ENCODE data around the gene KRT84. TPM values are rescaled to one million over a fixed set of nuclear protein-coding genes. Genes with fewer than 3 reads are reported as not detected.
A peak's percentile ranks its signal among the peaks of the same experiment; 100 is the strongest.

The KRT84 gene
- total RNA-seq, 2 experiments from 2014 or later = not detected

DNA sequence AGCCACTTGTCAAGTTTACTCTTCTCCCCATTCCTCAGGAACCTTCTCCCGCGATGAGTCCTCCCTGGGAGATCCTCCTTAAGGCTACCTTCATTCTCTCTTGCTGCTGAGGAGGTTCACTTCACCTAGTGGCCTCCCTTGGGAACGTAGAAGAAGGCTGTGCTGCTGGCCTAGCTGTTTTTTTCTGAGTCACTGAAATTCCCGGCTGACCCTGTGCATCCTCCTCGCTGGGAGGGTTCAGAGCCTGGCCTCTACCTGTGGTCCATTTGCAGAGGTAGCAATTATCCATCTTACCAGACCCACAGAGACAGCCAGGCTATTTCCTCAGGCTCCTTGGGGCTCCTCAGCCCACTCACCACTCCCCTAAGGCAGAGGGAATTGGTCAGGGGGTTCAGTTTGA, 16.1 kb upstream of the KRT84 start:
- H3K27me3 Mint-ChIP-seq = no peaks in the 10 kb centered on the region
- no peaks in the 10 kb centered on the region for H3K36me3 Mint-ChIP-seq
- H3K27ac Mint-ChIP-seq = no peak overlapping the region
- no peaks in the 10 kb centered on the region for H3K9me3 Mint-ChIP-seq
- no peak overlapping the region for H3K4me3 Mint-ChIP-seq
- H3K4me1 Mint-ChIP-seq = no peaks in the 10 kb centered on the region
- no peak for DNase-seq

DNA sequence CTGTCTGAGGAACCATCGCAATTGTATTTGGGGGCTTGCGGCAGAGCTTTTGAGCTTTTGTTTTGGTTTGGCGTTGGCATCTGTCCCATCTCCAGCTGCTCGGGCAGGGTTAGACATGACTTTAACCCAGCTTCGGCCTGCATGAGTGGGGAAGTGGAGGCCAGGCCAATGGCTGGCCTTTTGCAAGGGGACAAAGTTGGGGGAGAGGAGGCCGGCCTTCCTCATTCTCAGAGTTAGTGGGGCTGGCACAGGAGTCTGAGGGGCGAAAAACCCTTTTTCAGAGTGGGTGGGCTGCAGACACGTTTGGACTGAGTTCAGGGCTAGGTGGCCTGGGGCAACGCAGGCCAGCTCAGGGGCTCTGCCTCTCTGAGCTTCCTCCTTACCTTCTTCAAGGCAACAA, 15.5 kb upstream of the KRT84 start:
- Mint-ChIP-seq H3K36me3 (no peaks in the 10 kb centered on the region), H3K4me1 (no peaks in the 10 kb centered on the region), H3K27ac (no peak overlapping the region), H3K4me3 (no peak overlapping the region), H3K27me3 (no peaks in the 10 kb centered on the region), H3K9me3 (no peaks in the 10 kb centered on the region)
- no peak for DNase-seq

DNA sequence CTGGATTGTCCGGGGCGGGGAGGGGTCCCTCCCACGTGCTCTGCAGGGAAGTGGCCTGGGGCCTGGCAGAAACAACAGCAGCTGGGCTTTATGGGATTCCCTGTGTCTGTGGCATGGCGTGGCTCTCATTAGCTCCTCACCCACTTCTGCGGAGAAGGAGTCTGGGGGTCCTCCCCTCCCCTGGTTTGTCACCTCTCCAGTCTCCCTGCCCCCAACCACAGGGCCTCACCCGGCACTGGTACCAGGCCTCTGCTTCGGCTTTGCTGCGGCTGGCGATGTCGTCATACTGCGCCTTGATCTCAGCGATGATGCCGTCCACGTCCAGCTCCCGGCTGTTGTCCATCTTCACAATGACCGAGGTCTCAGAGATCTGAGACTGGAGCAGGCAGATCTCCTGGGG, 14.3 kb upstream of the KRT84 start:
- Mint-ChIP-seq H3K27me3 (peaks cover 5% of the 10 kb centered on the region), H3K27ac (no peak overlapping the region), H3K4me3 (no peak overlapping the region), H3K36me3 (no peaks in the 10 kb centered on the region), H3K4me1 (no peaks in the 10 kb centered on the region), H3K9me3 (no peaks in the 10 kb centered on the region)
- DNase-seq = no peak

DNA sequence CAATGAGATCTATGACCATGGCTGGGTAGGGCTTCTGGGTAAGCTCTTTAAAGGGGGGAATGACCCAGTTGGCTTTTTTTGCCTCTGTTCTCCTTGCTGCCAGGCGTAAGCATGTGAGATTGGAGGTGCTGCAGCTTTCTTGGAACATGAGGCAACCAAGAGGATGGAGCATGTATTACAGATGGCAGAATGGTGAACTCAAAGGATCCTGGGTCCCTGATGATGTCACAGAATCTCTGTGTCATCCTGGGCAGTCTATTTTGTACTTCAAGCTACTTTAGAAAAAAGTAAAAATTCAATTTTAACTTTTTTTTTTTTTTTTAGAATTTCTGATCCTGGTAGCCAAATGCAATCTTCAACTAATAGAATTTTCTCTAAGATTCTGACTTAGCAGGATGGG, 12.7 kb upstream of the KRT84 start:
- no peak overlapping the region for H3K27ac Mint-ChIP-seq
- no peaks in the 10 kb centered on the region for H3K4me1 Mint-ChIP-seq
- H3K4me3 Mint-ChIP-seq = no peak overlapping the region
- H3K27me3 Mint-ChIP-seq = peaks cover 5% of the 10 kb centered on the region
- no peaks in the 10 kb centered on the region for H3K36me3 Mint-ChIP-seq
- no peak for DNase-seq
- H3K9me3 Mint-ChIP-seq = no peaks in the 10 kb centered on the region

DNA sequence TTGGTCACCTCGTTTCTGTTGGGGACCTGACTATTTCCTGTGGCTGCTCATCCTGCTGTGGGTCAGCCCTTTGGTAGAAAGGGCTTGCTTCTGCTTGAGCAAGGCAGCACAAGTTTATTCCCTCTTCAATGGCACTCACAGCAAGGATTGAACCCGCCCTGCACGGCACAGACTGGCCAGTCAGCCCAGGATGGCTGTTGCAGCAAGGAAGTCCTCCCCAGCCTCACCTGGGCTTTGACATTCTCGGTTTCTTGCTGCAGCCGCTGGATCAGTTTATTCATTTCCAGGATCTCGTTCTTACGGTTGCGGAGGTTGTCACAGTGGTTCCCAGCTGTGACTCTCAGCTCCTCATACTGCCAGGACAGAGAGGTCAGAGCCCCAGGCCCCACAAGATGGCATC, 11.2 kb upstream of the KRT84 start:
- Mint-ChIP-seq H3K4me1 (no peaks in the 10 kb centered on the region), H3K27me3 (peaks cover 5% of the 10 kb centered on the region), H3K27ac (no peak overlapping the region), H3K9me3 (no peaks in the 10 kb centered on the region), H3K4me3 (no peak overlapping the region), H3K36me3 (no peaks in the 10 kb centered on the region)
- no peak for DNase-seq

DNA sequence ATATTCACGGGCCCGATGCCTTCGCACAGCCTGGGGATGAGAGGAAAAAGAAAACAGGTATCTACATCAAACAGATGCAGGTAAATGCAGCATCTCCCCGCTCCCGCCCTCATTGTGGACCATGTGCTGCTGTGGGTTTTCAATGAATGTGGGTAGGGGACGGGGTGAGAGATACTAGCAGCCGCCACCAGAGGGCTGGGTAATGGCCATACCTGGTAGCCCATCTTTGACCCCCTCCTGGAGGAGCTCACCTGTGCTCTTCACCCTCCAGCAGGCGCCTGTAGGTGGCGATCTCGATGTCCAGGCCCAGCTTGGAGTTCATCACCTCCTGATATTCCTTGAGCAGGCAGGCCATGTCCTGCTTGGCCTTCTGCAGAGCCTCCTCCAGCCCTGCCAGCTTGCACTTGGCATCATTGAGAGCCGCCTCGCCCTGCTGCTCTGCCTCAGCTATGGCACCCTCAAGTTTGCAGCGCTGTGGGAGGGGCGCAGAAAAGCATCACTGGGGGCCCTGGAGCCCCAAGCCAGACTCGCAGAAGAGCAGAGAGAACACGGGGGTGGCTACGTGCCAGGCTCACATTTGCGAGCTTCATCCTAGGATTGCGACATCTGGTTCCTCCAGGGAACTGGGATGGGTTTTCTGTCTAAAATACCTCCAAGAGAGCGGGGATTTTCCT, 10.4 kb upstream of the KRT84 start:
- peak; percentile 11 for DNase-seq
- no peaks in the 10 kb centered on the region for H3K4me1 Mint-ChIP-seq
- H3K36me3 Mint-ChIP-seq = no peaks in the 10 kb centered on the region
- no peaks in the 10 kb centered on the region for H3K9me3 Mint-ChIP-seq
- H3K27me3 Mint-ChIP-seq = peaks cover 5% of the 10 kb centered on the region
- no peak overlapping the region for H3K4me3 Mint-ChIP-seq
- no peak overlapping the region for H3K27ac Mint-ChIP-seq

DNA sequence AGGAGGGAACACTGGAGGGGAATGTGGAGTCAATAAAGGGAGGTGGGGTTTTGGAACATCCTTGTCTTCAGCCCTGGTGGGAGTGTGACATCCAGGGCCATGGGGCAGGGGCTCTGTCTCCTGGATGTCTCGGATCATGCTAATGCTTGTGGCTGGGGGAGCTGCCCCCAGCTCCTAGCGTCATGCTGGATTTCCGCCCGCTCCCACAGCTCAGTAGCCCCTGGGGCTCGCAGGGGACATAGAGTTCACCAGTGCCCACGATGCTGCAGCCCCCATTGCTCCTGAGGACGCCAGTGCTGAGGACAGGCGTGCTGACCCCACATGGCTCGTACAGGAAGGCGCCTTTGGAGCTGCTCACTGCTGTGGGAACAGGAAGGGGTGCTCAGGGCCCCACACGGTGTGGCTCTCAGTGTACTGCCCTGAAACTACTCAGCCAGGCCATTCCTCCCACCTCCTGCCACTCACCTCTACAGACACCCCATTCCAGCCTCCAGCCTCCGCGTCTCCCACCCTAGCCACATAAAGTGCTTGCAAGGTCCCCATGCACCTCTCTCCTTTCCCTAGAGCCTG, 9.5 kb upstream of the KRT84 start:
- Mint-ChIP-seq H3K27me3 (peaks cover 5% of the 10 kb centered on the region), H3K36me3 (no peaks in the 10 kb centered on the region), H3K9me3 (no peaks in the 10 kb centered on the region), H3K4me1 (no peaks in the 10 kb centered on the region), H3K4me3 (no peak overlapping the region), H3K27ac (no peak overlapping the region)
- DNase-seq = no peak

DNA sequence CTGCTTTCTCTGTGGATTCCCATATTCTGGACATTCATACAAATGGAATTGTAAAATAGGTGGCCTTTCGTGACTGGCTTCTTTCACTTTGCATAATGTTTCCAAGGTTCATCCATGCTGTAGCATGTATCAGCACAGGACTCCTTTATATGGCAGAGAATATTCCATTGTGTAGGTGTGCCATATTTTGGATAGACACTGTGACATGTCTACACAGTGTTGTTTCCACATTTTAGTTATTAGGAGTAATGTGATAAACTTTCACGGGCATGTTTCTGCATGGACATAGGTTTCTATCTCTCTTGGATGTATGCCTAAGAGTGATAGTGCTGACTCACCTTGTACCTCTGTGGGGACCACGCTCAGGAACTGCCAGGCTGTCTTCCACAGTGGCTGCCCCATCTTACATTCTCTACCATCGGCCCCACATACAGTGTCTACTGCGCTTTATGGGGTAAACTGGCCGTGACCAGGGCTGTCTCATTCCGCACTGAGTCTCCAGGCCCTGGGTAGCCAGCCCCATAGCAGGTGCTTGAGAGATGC, 7.1 kb upstream of the KRT84 start:
- Mint-ChIP-seq H3K27me3 (peaks cover 5% of the 10 kb centered on the region), H3K36me3 (no peaks in the 10 kb centered on the region), H3K9me3 (no peaks in the 10 kb centered on the region), H3K4me1 (no peaks in the 10 kb centered on the region), H3K27ac (no peak overlapping the region), H3K4me3 (no peak overlapping the region)
- no peak for DNase-seq

DNA sequence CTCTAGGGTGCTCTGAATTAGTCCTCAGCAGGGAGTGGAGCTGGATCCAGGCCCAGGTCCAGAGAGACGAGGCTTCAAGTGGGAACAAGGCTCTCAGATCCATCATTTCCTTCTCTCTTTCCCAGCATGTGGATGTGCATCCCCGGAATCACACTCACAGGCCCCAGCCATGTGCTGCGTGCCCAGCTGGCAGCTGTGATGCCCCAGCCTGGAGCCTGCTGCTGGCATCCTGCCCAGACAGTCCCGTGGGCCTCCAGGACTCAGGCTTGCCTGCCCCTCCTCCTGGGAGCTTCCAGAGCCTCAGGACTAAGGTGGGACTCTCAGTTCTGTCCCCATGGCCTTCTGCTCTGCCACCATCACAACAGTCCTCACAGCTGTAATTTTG, 6.2 kb upstream of the KRT84 start:
- Mint-ChIP-seq H3K27me3 (peaks cover 5% of the 10 kb centered on the region), H3K27ac (no peak overlapping the region), H3K4me3 (no peak overlapping the region), H3K9me3 (no peaks in the 10 kb centered on the region), H3K4me1 (no peaks in the 10 kb centered on the region), H3K36me3 (no peaks in the 10 kb centered on the region)
- DNase-seq = no peak

DNA sequence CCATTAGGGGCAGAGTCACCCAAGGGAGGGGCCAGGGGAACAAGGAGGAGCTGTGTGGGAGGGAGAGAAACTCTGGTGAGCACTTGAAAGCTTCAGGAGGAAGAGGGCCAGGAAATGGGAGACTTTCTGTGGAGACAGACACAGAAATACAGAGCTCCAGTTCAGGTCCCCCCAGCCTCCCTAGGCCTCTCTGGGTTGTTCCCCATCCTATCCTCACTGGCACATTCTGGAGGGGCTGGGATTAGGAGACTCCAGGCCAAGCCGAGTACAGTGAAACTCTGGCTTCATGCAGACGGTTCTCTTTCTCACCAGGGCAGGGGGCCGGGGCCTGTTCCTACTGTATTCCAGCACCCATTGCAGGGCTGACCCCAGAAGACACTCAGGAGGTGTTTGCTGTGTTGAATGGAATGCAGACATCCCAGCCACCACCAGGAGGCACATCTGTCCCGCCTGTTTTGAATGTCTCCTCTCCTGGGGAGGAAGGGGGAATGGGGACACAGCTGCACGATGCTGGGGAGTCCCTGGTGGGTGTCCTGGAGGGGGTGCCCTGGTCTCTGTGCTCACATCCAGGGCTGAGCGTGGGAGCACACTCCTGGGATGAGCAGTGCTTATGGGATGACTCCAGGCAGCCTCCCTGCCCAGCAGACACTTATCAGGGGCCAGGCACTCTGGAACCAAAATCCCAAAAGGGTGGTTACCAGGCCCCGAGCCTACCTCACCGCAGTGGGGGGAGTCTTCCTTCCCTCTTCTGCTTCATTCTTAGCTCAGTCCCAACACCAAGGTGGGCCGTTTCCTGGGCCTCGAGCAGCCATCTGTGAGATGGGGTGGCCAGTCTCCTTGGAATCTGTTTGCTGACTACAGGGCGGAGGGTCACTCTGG, 5.5 kb upstream of the KRT84 start:
- Mint-ChIP-seq H3K27ac (no peak overlapping the region), H3K4me1 (no peaks in the 10 kb centered on the region), H3K36me3 (no peaks in the 10 kb centered on the region), H3K4me3 (no peak overlapping the region), H3K9me3 (no peaks in the 10 kb centered on the region), H3K27me3 (peaks cover 5% of the 10 kb centered on the region)
- DNase-seq = no peak

DNA sequence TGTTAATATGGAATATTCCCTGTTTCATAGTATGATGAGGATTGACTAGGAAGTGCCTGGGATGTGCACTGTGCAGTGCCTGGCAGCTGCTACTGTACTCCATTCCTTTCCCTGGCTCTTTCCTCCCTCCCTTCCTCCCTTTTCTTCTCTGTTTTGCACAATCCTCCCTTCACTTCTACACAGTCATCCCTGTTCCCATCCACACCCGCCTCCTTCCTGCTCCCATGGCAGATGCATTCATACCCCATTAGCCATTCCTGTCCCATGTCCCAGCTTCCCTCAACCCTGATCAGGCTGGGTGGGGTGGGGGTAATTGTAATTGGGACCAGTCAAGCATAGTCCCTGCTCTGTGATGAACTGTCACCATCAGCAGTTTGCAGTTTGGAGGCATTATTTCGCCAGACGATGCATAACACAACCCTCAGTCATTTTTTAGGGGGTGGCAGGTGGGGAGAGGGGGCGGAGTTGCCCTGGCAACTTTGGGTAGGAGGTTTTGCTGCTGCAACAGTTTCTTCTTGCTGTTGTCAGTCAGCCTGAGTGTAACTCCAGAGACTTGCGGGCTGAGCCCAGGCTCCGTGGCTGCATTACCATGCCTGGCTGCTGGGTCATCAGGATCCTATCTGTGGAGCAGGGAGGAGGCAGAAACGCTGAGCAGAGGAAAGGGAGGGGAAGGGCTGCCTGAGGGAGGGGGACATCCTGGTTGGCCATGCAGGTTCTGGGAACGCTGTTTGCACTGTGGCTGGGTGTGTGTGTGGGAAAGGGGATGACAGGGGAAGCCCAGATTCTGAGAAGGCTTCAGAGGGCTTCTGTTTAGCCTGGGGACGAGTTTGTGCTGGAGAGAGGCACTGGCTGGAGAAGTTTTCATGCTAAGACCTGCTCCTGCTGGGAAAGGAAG, 4.1 kb upstream of the KRT84 start:
- Mint-ChIP-seq H3K4me3 (no peak overlapping the region), H3K9me3 (no peaks in the 10 kb centered on the region), H3K27ac (no peak overlapping the region), H3K36me3 (no peaks in the 10 kb centered on the region), H3K27me3 (no peaks in the 10 kb centered on the region), H3K4me1 (no peaks in the 10 kb centered on the region)
- no peak for DNase-seq

DNA sequence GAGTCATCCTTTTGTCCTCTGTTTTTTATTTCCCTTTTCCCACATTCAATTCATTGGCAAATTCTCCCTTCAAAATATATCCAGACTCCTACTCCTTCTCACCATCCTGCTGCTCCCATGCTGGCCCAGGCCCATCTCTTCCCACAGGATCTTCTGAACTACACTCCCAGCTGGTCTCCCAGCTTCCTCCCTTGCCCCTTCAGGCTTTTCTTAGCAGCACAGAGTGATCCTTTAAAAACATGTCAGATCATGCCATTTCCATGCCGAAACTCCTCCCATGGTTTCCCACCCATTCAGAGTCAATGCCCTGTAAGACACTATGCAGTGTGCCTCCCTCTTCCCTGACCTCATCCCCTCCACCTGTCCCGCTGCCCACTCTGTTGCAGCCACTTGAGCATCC, 2.4 kb upstream of the KRT84 start:
- H3K27me3 Mint-ChIP-seq = no peaks in the 10 kb centered on the region
- no peak overlapping the region for H3K27ac Mint-ChIP-seq
- no peaks in the 10 kb centered on the region for H3K9me3 Mint-ChIP-seq
- H3K4me1 Mint-ChIP-seq = peaks cover 7% of the 10 kb centered on the region
- no peak for DNase-seq
- H3K36me3 Mint-ChIP-seq = no peaks in the 10 kb centered on the region
- H3K4me3 Mint-ChIP-seq = no peak overlapping the region

DNA sequence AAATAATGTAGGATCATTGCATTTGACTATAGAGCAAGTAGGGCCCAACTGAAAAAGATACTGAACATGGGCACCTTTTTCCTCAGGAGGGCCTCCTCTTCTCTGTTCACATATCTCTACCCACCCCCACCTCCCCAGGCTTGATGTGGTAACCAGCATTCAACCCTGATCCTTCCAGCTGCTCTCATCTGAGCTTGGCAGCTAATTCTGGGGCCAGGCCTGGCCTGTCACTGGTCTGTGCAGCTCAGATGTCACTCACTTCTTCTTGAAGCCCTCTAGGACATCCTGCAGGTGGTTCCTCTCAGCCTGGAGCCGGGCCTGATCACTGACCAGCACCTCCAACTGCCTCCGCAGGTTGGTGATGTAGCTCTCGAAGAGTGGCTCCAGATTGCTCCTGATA, 2.1 kb downstream of the KRT84 start:
- Mint-ChIP-seq H3K27me3 (no peaks in the 10 kb centered on the region), H3K4me3 (no peak overlapping the region)
- no peak for DNase-seq

DNA sequence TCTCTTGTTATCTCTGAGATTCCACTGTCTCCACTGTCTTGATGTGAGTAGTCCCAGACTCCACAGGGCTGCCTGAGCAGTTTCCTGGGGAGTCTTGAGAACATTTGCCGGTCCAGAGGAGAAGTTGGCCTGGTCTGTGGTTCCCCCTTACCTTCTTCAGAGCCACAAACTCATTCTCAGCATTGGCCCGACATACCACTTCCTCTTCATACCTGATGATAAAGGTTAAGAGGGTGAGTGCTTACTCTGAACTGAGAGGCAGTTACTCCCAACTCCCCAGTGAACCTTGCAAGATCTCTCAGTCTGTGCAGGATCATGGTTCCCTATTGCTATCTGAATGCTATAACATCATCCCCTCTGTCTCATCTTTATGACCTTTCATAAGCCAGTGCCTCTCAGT, 2.6 kb downstream of the KRT84 start:
- Mint-ChIP-seq H3K36me3 (no peaks in the 10 kb centered on the region), H3K4me1 (peaks cover 20% of the 10 kb centered on the region), H3K27ac (no peak overlapping the region), H3K4me3 (no peak overlapping the region), H3K27me3 (no peaks in the 10 kb centered on the region), H3K9me3 (no peaks in the 10 kb centered on the region)
- DNase-seq = no peak

More for the DNA sequence above, 2.1 kb downstream of the KRT84 start:
- Mint-ChIP-seq H3K27ac (no peak overlapping the region), H3K4me1 (peaks cover 20% of the 10 kb centered on the region), H3K9me3 (no peaks in the 10 kb centered on the region), H3K36me3 (no peaks in the 10 kb centered on the region)

DNA sequence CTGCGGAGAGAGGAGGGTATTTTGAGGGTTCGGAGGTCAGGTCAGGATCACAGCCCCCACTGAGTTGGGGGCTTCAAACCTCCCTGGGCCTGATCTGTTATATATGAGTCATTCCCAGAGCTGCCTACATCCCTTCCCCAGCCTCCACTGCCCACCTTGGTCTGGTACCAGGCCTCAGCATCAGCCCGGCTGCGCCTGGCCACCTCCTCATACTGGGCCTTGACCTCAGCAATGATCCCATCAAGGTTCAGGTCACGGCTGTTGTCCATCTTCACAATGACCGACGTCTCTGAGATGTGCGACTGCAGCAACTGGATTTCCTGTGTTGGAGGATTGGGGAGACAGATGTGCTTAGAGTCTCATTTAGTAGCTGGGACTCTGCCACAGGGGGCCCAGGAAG, 4.2 kb downstream of the KRT84 start:
- H3K27ac Mint-ChIP-seq = no peak overlapping the region
- peaks cover 20% of the 10 kb centered on the region for H3K4me1 Mint-ChIP-seq
- no peak for DNase-seq
- H3K9me3 Mint-ChIP-seq = no peaks in the 10 kb centered on the region
- H3K4me3 Mint-ChIP-seq = no peak overlapping the region
- H3K36me3 Mint-ChIP-seq = no peaks in the 10 kb centered on the region
- H3K27me3 Mint-ChIP-seq = no peaks in the 10 kb centered on the region
